Urinary bladder (tissue), 4 donors: ENCODE results near the gene OR2B2. TPM values are rescaled to one million over a fixed set of nuclear protein-coding genes. Genes with fewer than 3 reads are reported as not detected.
"Not testable (repeated sequence)": the region's sequence is repeated elsewhere in the genome, so short reads cannot be mapped to it uniquely, and the experiment has no call there.

Experiments used
- DNase-seq: peaks from one replicate; pipeline ENCODE4 v3.0.0-alpha.2; 2015; ENCODE audit errors: extremely low spot score
- H3K27ac ChIP-seq: one replicate; pipeline ENCODE4 v1.5.1; 2013; ENCODE audit warnings: low read depth, mild to moderate bottlenecking, moderate library complexity
- H3K36me3 ChIP-seq: one replicate; pipeline ENCODE4 v1.6.1; 2013; ENCODE audit warnings: mild to moderate bottlenecking, moderate library complexity; ENCODE audit not compliant: insufficient read depth
- H3K4me1 ChIP-seq: one replicate; pipeline ENCODE4 v1.6.1; 2013; ENCODE audit warnings: mild to moderate bottlenecking, moderate library complexity; ENCODE audit not compliant: insufficient read depth
- H3K4me3 ChIP-seq: one replicate; pipeline ENCODE4 v1.5.1; 2013; ENCODE audit warnings: low read depth, low read length
- WGBS: extraction: QIAGEN DNeasy Blood & Tissue Kit; methylation state at CpG from one replicate; pipeline ENCODE4 v1.1.7; 2013; 5-methylcytosine and 5-hydroxymethylcytosine counted together
- polyA plus RNA-seq: library from polyadenylated mRNA; stranded (reverse); fragments of 200-250 nt; gene quantifications from one replicate; pipeline ENCODE4 v1.2.3, GENCODE V29; 2013
- total RNA-seq: library from RNA; depleted of rRNA; stranded (reverse); fragments of >200 nt; gene quantifications from one replicate; pipeline ENCODE4 v1.2.3, GENCODE V29; 2014
- donor health status: healthy with polysubstance abuse.
- donor health status: healthy.

Gene OR2B2
- total RNA-seq (not detected), polyA plus RNA-seq (not detected)

- WGBS, result 62% methylated on average over 2 of the region's 2 CpGs
- Histone ChIP-seq H3K27ac (no peak within 1 kb of the TSS), H3K4me1 (no peaks in the 10 kb centered on the region), H3K36me3 (no peaks in the 10 kb centered on the region), H3K4me3 (no peak within 1 kb of the TSS)
- no peak for DNase-seq
These were observed at the start of gene OR2B2 for GRCh38 chr6:27911956-27912446. OR2B2 (minus strand) TSS chr6:27912396; CDS start chr6:27912319, 77 bp downstream.

GRCh38 chr6:27957516-27957915, 45.3 kb upstream of the OR2B2 start:
- Histone ChIP-seq H3K4me3 (no peak overlapping the region), H3K36me3 (no peaks in the 10 kb centered on the region), H3K27ac (no peak overlapping the region), H3K4me1 (no peaks in the 10 kb centered on the region)
- no peak for DNase-seq
- WGBS, result 80% methylated on average over 4 of the region's 4 CpGs

- no peak for DNase-seq
- 53% methylated on average over 1 of the region's 1 CpG for WGBS
- Histone ChIP-seq H3K27ac (no peak within 1 kb of the TSS), H3K4me1 (no peaks in the 10 kb centered on the region), H3K4me3 (no peak within 1 kb of the TSS), H3K36me3 (no peaks in the 10 kb centered on the region)
These were observed 44.7 kb upstream of the OR2B2 start, which contains the start of gene OR2B6 for GRCh38 chr6:27956941-27957340. OR2B6 (plus strand) TSS chr6:27957241; CDS start chr6:27957241, 0 bp downstream.

- DNase-seq, result no peak
- WGBS, result 50% methylated on average over 1 of the region's 1 CpG
- H3K36me3 ChIP-seq, result no peaks in the 10 kb centered on the region
- H3K4me1 ChIP-seq, result no peaks in the 10 kb centered on the region
- H3K27ac ChIP-seq, result no peak overlapping the region
- H3K4me3 ChIP-seq, result no peak overlapping the region
These were observed 38.8 kb upstream of the OR2B2 start for GRCh38 chr6:27951040-27951439.

- no peaks in the 10 kb centered on the region for H3K4me1 ChIP-seq
- WGBS, result 83% methylated on average over 1 of the region's 1 CpG
- H3K27ac ChIP-seq, result no peak overlapping the region
- no peak overlapping the region for H3K4me3 ChIP-seq
- no peaks in the 10 kb centered on the region for H3K36me3 ChIP-seq
- DNase-seq, result no peak
These were observed 36.0 kb upstream of the OR2B2 start for GRCh38 chr6:27948237-27948636.

GRCh38 chr6:27943072-27943471, 30.9 kb upstream of the OR2B2 start:
- not testable (repeated sequence) for H3K4me1 ChIP-seq, DNase-seq, H3K36me3 ChIP-seq, H3K4me3 ChIP-seq, H3K27ac ChIP-seq
- WGBS, result 41% methylated on average over 6 of the region's 6 CpGs

GRCh38 chr6:27940766-27941165, 28.6 kb upstream of the OR2B2 start:
- no peaks in the 10 kb centered on the region for H3K4me1 ChIP-seq
- 47% methylated on average over 1 of the region's 1 CpG for WGBS
- no peak overlapping the region for H3K4me3 ChIP-seq
- no peaks in the 10 kb centered on the region for H3K36me3 ChIP-seq
- no peak for DNase-seq
- H3K27ac ChIP-seq, result no peak overlapping the region

GRCh38 chr6:27931209-27931608, 19.0 kb upstream of the OR2B2 start:
- DNase-seq, result no peak
- Histone ChIP-seq H3K27ac (no peak overlapping the region), H3K36me3 (no peaks in the 10 kb centered on the region), H3K4me1 (no peaks in the 10 kb centered on the region), H3K4me3 (no peak overlapping the region)
- 83% methylated on average over 2 of the region's 2 CpGs for whole genome bisulfite sequencing

- not testable (repeated sequence) for DNase-seq, H3K27ac ChIP-seq, H3K4me1 ChIP-seq, H3K36me3 ChIP-seq, H3K4me3 ChIP-seq
- 80% methylated on average over 5 of the region's 5 CpGs for WGBS
These were observed 17.7 kb upstream of the OR2B2 start for GRCh38 chr6:27929930-27930329.

- not testable (repeated sequence) for H3K36me3 ChIP-seq, DNase-seq, H3K4me1 ChIP-seq, H3K4me3 ChIP-seq, H3K27ac ChIP-seq
- 93% methylated on average over 2 of the region's 2 CpGs for WGBS
These were observed 15.8 kb upstream of the OR2B2 start for GRCh38 chr6:27928041-27928440.

- no peaks in the 10 kb centered on the region for H3K36me3 ChIP-seq
- no peak for DNase-seq
- H3K4me3 ChIP-seq, result no peak overlapping the region
- 76% methylated on average over 6 of the region's 6 CpGs for WGBS
- no peaks in the 10 kb centered on the region for H3K4me1 ChIP-seq
- no peak overlapping the region for H3K27ac ChIP-seq
These were observed 12.0 kb upstream of the OR2B2 start for GRCh38 chr6:27924179-27924578.

- no peak for DNase-seq
- Histone ChIP-seq H3K36me3 (no peaks in the 10 kb centered on the region), H3K4me3 (no peak overlapping the region), H3K4me1 (no peaks in the 10 kb centered on the region), H3K27ac (no peak overlapping the region)
These were observed 10.8 kb upstream of the OR2B2 start for GRCh38 chr6:27922949-27923348.

- DNase-seq, result no peak
- H3K27ac ChIP-seq, result no peak overlapping the region
- no peak overlapping the region for H3K4me3 ChIP-seq
- H3K36me3 ChIP-seq, result no peaks in the 10 kb centered on the region
- no peaks in the 10 kb centered on the region for H3K4me1 ChIP-seq
- WGBS, result 65% methylated on average over 1 of the region's 1 CpG
These were observed 4.2 kb downstream of the OR2B2 start for GRCh38 chr6:27908017-27908416.

- Histone ChIP-seq H3K27ac (peak overlapping the region; percentile 85), H3K4me3 (peak overlapping the region; percentile 55), H3K36me3 (no peaks in the 10 kb centered on the region), H3K4me1 (no peaks in the 10 kb centered on the region)
- WGBS, result under 1% methylated on average over 38 of the region's 38 CpGs
- DNase-seq, result peak; percentile 92
These were observed 9.6 kb downstream of the OR2B2 start for GRCh38 chr6:27902335-27903314.
